ENCODE results near the gene PBXIP1.

DNA sequence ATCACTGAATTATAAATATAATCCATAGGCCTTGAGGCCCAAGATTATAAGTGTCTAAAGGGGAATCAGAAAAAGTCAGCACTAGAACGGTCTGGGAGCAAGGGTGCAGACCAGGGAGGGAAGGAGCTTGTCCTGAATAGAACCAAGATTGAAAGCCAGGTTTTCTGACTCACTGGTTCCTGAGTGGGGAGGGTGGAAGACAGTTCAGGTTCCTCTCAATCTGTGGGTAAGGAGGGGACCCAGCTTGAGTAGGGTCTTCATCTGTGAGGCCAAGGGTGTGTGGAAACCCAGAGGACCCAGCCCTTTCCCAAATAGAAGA lies 38.3 kb upstream of the PBXIP1 start:
- TF ChIP-seq SIN3A (IDR thresholded peaks at IDR 0.05; ENCODE audit: borderline replicate concordance, insufficient read depth, low read length) = no peak
- no peak for TF ChIP-seq POLR2AphosphoS5 (IDR thresholded peaks at IDR 0.05; ENCODE audit: low read depth, low read length)
- TF ChIP-seq, protein P1, sequence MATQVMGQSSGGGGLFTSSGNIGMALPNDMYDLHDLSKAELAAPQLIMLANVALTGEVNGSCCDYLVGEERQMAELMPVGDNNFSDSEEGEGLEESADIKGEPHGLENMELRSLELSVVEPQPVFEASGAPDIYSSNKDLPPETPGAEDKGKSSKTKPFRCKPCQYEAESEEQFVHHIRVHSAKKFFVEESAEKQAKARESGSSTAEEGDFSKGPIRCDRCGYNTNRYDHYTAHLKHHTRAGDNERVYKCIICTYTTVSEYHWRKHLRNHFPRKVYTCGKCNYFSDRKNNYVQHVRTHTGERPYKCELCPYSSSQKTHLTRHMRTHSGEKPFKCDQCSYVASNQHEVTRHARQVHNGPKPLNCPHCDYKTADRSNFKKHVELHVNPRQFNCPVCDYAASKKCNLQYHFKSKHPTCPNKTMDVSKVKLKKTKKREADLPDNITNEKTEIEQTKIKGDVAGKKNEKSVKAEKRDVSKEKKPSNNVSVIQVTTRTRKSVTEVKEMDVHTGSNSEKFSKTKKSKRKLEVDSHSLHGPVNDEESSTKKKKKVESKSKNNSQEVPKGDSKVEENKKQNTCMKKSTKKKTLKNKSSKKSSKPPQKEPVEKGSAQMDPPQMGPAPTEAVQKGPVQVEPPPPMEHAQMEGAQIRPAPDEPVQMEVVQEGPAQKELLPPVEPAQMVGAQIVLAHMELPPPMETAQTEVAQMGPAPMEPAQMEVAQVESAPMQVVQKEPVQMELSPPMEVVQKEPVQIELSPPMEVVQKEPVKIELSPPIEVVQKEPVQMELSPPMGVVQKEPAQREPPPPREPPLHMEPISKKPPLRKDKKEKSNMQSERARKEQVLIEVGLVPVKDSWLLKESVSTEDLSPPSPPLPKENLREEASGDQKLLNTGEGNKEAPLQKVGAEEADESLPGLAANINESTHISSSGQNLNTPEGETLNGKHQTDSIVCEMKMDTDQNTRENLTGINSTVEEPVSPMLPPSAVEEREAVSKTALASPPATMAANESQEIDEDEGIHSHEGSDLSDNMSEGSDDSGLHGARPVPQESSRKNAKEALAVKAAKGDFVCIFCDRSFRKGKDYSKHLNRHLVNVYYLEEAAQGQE (IDR thresholded peaks at IDR 0.05; ENCODE audit: insufficient read depth in 1 of 2, low read depth in 2 of 2, low read length in 2 of 2) = no peak
- TF ChIP-seq TAF1 (IDR thresholded peaks at IDR 0.05; ENCODE audit: borderline replicate concordance, insufficient read depth, low read length) = no peak
